Measurements from ENCODE around the gene MTM1.

- TF ChIP-seq USF1 (IDR thresholded peaks at IDR 0.05): no peak
- TF ChIP-seq RAD21 (IDR thresholded peaks at IDR 0.05; ENCODE audit: low read depth): no peak
- no peak for TF ChIP-seq REST (IDR thresholded peaks at IDR 0.05; ENCODE audit: low read depth)
- TF ChIP-seq TCF12 (IDR thresholded peaks at IDR 0.05; ENCODE audit: low read depth): no peak
- TF ChIP-seq EP300 (IDR thresholded peaks at IDR 0.05; ENCODE audit: borderline replicate concordance): no peak
- TF ChIP-seq YY1 (IDR thresholded peaks at IDR 0.05; ENCODE audit: low read depth): no peak
- TF ChIP-seq TAF1 (IDR thresholded peaks at IDR 0.05; ENCODE audit: low read depth): no peak
- no peak for TF ChIP-seq CEBPB (IDR thresholded peaks at IDR 0.05)
- TF ChIP-seq MAX (IDR thresholded peaks at IDR 0.05): no peak
- TF ChIP-seq FOXM1 (IDR thresholded peaks at IDR 0.05; ENCODE audit: borderline replicate concordance, low read depth): no peak
- TF ChIP-seq TEAD4 (IDR thresholded peaks at IDR 0.05): no peak
Measured at GRCh38 chrX:150551963-150552362, 16.5 kb upstream of the MTM1 start.

All from Ishikawa (cell line).